ENCODE measurements around the gene GNL1. TPM values are rescaled to one million over a fixed set of nuclear protein-coding genes. Genes with fewer than 3 reads are reported as not detected.

Gene GNL1
- total and polyA plus RNA-seq, 2 experiments from 2014 or later: 16.1 to 33.9 TPM

GRCh38 chr6:30590509-30590908 is 34.2 kb upstream of the GNL1 start:
- Histone ChIP-seq H3K4me3 (no peak overlapping the region), H3K4me1 (ENCODE audit: low read depth) (no peaks in the 10 kb centered on the region), H3K27ac (peak overlapping the region; percentile 30), H3K36me3 (peaks cover 32% of the 10 kb centered on the region), H3K27me3 (no peaks in the 10 kb centered on the region), H3K9me3 (ENCODE audit: low read depth) (no peaks in the 10 kb centered on the region)
- TF ChIP-seq CTCF (IDR thresholded peaks at IDR 0.05; ENCODE audit: low read depth, low read length): no peak
- no peak for DNase-seq (ENCODE audit: low read depth in 1 of 2, low spot score in 1 of 2)

- no peaks in the 10 kb centered on the region for H3K27me3 ChIP-seq
- H3K9me3 ChIP-seq (ENCODE audit: low read depth): no peaks in the 10 kb centered on the region
- DNase-seq (ENCODE audit: low read depth in 1 of 2, low spot score in 1 of 2): no peak
- H3K27ac ChIP-seq: no peak overlapping the region
- TF ChIP-seq CTCF (IDR thresholded peaks at IDR 0.05; ENCODE audit: low read depth, low read length): no peak
- no peak overlapping the region for H3K4me3 ChIP-seq
- peaks cover 38% of the 10 kb centered on the region for H3K36me3 ChIP-seq
- no peaks in the 10 kb centered on the region for H3K4me1 ChIP-seq (ENCODE audit: low read depth)
Measured at GRCh38 chr6:30589754-30590358, 33.6 kb upstream of the GNL1 start.

GRCh38 chr6:30583921-30584320 is 27.6 kb upstream of the GNL1 start:
- no peak overlapping the region for H3K27ac ChIP-seq
- H3K4me1 ChIP-seq (ENCODE audit: low read depth): no peaks in the 10 kb centered on the region
- H3K27me3 ChIP-seq: no peaks in the 10 kb centered on the region
- H3K4me3 ChIP-seq: no peak overlapping the region
- no peak for TF ChIP-seq CTCF (IDR thresholded peaks at IDR 0.05; ENCODE audit: low read depth, low read length)
- no peak for DNase-seq (ENCODE audit: low read depth in 1 of 2, low spot score in 1 of 2)
- peaks cover 69% of the 10 kb centered on the region for H3K36me3 ChIP-seq
- H3K9me3 ChIP-seq (ENCODE audit: low read depth): no peaks in the 10 kb centered on the region

GRCh38 chr6:30578051-30578450 is 21.8 kb upstream of the GNL1 start:
- H3K4me1 ChIP-seq (ENCODE audit: low read depth): no peaks in the 10 kb centered on the region
- DNase-seq (ENCODE audit: low read depth in 1 of 2, low spot score in 1 of 2): no peak
- TF ChIP-seq CTCF (IDR thresholded peaks at IDR 0.05; ENCODE audit: low read depth, low read length): no peak
- no peak overlapping the region for H3K27ac ChIP-seq
- H3K36me3 ChIP-seq: peaks cover 53% of the 10 kb centered on the region
- no peaks in the 10 kb centered on the region for H3K9me3 ChIP-seq (ENCODE audit: low read depth)
- no peak overlapping the region for H3K4me3 ChIP-seq
- H3K27me3 ChIP-seq: no peaks in the 10 kb centered on the region

GRCh38 chr6:30573113-30573512 is 16.8 kb upstream of the GNL1 start:
- no peak overlapping the region for H3K4me3 ChIP-seq
- peaks cover 12% of the 10 kb centered on the region for H3K36me3 ChIP-seq
- no peak for TF ChIP-seq CTCF (IDR thresholded peaks at IDR 0.05; ENCODE audit: low read depth, low read length)
- H3K27me3 ChIP-seq: no peaks in the 10 kb centered on the region
- H3K27ac ChIP-seq: no peak overlapping the region
- H3K4me1 ChIP-seq (ENCODE audit: low read depth): peaks cover 8% of the 10 kb centered on the region
- DNase-seq (ENCODE audit: low read depth in 1 of 2, low spot score in 1 of 2): no peak
- no peaks in the 10 kb centered on the region for H3K9me3 ChIP-seq (ENCODE audit: low read depth)
